GM21529 (cell line): ENCODE measurements around the gene XYLB.

Experiments used
- ATAC-seq: cut with Tn5 transposase; IDR thresholded peaks from one replicate; pipeline ENCODE4 v1.9.1; 2021; ENCODE audit not compliant: unreplicated experiment

Gene XYLB

DNA sequence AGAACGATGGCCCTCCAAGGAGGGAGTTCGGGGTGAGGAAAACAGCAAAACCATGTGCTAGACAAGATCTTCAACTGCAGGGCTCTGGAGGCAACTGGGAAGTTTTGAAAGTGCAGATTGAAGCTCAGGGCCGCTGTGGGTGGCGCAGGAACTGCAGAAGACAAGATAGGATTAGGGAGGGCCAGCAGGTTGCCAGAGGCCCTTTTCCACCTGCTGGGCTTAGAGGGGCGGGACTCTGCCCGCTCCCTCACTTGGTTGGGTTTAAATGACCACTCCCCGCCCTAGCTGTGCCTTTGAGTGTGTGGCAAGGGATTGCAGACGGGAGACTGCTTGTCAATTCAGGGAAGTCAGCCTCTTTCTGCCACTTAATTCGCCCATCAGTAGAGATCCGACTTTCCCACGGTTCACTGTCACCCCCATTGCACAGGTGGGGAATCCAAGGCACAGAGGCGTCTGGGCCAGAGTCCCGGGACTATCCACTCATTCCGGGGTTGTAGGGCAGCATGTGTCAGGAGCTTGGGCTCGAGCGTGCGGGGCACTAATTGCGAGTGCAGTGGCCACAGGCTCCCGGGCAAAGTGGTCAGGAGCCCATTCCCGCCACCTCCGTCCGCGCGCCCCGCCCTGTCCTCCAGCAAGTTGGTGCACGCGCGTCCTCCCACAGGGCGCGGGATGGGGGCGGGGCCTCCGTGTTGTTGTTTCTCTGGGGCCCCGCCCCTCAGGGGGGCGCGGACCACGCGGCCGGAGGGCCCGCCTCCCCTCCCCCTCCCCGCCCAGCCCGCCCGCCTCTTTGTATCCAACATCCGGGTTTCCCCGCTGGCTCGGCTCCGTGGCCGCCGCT, 106.7 kb downstream of the XYLB start, which contains the start of gene ACVR2B:
Gene ACVR2B, plus strand, starts transcription at position 816 of the 838 bp plus-strand sequence. CDS start 433 bp downstream, outside the sequence.
- ATAC-seq: peak; percentile 65

DNA sequence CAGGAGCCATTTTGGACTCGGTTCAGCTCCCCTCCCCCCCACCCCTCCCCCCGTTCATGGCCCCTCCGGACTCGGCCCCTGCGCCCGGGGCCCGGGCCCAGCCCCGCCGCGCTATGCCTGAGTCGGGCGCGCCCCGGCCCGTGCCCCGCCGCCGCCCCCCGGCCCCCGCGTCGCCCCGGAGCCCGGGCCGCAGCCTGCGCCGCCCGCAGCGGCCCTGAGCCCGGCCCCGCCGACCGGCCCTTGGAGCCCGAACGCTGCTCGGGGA, 107.3 kb downstream of the XYLB start:
- no peak for ATAC-seq

DNA sequence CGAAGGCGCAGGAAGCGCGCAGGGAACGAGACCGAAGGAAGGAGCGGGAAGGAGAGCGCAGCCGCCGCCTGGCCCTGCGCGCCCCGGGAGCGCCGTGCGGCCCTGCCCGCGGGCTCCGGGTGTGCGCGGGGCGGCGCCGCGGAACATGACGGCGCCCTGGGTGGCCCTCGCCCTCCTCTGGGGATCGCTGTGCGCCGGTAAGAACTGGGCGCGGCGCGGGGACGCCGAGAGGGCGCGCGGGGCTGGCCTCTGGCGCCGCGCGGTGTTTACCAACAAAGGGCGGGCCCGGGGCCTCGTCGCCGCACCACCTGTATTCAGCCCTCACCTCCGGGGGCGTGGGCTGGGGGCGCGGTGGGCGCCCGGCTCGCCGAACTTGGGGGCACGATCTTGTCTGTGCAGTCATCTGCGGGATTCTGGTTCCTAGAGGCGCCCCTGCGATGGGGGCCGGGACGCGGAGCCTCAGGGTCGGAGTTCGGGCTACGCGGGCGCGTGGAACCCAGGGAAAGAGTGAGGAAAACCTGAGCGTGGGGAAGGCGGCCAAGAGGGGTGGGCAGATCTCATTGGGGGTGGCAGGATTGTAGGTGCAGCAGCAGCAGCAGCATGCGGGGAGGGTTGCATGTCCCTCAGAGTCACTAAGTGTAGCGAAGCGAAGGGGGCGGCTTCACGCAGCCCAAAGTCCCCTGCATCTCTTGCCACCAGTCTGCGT, 107.7 kb downstream of the XYLB start:
- ATAC-seq: peak; percentile 31

DNA sequence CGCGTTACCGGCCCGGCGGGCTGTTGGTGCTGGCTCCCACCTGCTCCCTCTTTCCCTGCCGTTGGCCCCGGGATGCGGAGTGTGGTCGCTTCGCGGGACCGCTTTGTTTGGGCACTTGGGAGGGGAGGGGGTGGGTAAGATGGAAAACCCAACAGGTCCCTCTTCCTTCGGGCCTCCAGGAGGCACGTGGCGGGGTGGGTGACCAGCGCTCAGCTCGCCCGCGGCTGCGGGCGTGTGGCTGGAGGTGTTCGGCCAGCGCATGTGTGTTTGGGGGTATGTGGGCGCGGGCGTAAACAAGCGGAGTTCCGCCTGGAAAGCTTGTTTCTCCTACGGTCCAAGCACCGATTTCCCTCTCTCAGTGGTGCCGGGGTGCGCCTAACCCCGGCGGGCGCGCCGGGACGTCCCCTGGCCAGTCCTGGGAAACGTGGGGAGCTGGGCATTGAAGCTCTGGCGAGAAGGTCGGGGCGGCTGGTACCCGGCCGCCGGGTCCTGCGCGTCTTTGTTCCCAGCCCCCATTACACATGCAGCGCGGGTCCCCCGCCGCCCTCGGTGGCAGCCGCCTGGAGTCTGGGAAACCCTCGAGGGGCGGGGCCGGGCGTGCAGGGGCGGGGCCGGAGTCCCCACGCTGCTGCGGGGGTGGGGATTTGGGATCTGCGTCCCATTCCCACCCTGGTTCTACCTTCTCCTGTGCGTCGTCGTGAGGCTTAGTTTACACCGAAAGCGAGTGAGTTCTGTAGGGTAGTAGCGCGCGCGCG, 108.5 kb downstream of the XYLB start:
- ATAC-seq: no peak

DNA sequence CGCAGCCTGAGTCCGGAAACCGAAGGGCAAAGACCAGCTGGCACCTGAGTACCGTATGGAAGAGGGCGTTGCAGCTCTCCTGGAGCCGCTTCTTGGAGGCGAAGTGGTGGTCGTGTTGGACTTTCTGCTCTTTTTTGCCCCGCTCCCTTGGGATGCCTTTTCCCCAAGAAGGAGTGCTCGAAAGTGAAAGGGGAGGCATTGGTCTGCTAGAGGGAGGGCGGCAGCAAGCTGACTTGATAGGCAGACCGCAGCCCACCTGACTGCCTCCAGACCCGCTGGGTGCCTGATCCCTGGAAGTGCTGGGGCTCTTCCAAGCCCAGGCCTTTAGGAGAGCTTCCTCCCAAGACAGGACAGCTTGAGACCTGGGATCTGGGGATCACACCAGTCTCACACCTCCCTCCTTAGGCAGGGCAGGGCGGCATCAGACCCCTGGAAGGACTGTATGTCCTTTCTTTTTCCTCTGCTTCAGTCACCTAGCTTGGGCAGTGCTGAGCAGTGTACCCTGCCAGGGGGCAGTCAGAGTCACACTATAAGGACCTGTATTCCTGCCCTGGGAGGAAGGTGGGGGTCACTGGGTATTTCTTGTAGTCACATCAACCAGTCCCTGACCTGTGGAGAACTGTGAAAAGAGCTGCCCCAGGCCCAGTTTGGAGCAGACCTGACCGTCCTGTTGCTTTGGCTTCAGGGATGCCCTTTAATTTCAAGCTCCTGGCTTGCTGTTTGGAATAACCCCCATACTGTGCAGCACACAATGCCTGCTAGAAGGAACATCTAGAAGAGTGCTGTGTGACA, 109.2 kb downstream of the XYLB start:
- ATAC-seq: no peak

DNA sequence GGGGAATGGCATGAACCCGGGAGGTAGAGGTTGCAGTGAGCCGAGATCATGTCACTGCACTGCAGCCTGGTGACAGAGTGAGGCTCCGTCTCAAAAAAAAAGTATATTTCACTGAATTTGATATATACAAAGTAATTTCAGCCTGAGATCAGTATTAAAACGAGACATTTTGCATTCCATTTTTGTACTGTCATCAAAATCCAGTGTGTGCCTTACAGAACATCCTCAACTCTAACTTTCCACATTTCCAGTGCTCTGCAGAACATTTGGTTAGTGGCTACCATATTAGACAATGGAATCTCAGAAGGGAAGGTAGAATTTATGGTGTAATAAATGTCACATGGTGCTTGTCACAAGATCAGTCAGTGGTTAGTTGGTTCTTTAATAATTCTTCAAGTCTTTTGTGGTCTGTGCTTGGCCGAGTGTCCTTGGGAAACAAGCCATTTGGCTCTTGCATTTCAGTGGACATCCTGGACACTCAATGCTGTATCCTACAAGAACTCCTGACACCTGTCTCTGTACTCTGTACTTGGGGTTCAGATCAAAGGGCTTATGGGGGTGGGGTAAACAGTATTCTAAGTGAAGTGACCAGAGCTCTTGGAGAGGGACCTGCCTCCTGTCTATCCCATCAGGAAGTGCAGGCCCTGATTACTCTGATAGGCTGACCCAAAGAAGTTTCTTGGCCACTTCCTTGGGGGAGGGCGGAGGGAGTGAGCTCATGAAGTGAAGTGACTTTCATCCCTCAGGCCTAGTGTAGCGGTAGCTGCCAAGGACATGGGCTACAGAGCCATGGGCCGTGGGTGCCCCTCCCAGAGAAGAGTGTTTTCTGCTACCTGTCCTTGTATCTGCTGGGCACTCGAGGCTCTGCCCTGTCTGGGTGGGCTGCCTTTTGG, 110.8 kb downstream of the XYLB start:
- no peak for ATAC-seq

DNA sequence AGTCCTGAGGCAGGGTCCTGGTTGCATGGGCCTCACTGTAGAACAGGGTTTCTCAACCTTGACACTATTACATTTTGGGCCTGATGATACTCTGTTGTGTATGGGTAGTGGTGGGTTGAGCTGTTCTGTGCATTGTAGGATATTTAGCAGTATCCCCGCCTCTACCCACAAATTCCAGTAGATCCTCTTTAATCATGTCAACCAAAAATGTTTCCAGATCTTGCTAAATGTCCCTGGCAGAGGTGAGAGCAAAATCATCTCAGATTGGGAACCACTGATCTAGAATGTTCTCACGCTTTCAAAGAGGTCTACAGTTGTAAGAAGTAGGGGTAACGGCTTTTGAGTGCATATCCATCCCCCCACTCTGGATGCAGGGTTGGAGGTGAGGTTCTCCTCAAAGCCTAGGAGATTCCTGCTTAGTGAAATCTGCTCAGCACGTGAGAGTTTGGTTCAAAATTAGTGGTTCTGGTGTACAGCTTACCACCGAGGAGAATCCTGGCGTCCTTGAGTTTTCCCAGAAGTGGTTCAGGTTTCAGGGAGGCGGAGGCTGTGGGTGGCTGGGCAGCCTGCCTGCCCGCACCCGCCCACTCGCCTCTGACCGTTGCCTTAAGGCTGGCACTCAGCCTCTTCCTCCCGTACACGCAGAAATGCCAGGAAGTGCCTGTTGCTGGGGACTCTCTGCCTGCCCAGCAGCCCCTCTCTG, 112.4 kb downstream of the XYLB start:
- ATAC-seq: no peak

DNA sequence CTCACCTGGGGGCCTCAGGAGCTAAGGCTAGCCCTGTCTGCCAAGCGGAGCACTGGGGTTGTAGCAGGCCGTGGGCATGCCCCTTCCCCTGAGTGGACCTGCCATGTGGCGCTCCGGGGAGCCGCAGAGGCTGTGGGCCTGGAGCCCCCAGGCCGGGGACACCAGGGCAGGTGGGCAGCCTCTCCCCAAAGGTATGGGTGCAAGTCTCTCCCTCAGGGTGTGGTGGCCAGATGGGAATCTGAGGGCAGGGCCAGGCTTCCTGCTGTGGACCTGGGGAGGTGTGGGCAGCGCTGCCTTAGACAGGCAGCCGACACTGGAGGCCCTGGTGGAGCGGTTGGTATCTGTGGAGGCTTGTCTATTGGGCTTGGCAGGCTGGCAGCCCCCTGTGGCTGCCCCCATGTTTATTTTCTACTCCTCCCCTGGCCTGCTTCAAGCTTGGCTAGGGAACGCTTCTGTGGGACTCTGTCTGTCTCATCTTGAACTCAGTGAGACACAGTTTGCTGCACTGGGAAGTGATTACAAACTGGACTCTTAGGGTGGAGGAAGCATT, 113.0 kb downstream of the XYLB start:
- ATAC-seq: no peak

DNA sequence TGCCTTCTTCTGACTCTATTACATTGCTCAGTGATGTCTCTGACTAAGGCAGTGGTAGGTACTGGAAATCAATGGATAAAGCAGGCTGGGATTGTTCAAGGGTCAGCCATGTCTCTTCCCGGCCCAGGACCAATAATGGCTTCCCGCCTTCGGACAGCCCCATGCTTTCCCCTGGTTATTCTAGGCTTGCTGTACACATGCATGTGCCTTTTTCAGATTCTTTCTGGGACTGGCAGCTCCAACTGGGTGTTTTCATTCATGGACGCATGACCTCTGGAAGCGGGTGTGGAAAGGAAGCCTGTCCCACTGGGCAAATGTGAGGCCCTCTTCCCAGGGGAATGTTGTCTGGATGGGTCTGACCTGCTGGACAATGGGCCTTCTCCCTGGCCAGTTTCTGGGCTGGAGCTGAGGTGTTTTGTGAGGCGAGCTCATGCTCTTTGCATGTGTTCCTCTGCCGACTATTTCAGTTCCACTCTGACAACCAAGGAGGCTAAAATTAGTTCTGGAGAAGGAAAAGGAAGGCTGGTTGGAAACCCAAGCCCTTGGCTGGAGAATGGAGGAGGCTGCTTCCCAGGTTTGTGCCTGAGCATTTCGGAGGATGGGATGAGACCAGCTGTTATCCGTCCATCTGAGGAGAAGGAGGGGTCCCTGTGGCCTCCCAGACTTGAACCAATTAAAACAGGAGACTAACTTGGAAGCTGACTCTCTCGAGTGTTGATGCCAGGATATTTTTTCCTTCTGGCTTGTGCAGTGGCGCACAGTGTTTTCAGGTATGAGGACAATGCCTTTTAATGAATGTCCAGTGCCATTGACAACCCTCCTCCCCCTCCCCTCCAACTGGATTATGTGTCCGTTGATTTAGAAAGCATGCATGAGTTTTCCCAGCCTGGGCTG, 114.0 kb downstream of the XYLB start:
- no peak for ATAC-seq
